Endothelial cell of umbilical vein (primary cell): ENCODE measurements around the gene FSTL4. TPM values are rescaled to one million over a fixed set of nuclear protein-coding genes. Genes with fewer than 3 reads are reported as not detected.

Experiments used
- BruUV-seq: library from RNA; stranded (reverse); fragments of 400-500 nt; replicated peaks from 2 replicates; lab custom pipeline; 2021; lab: Mats Ljungman, UMichigan
- CTCF ChIA-PET: fragments of 300-600, 350-600 bp; sonication (Branson Sonifier 250); formaldehyde crosslinking; loops from one replicate; lab custom pipeline; 2021; ENCODE audit warnings: antibody characterized with exemption, inconsistent platforms; lab: Charles Lee
- POLR2A ChIA-PET: fragments of 300-600, 350-600 bp; sonication (Branson Sonifier 250); formaldehyde crosslinking; loops from one replicate; lab custom pipeline; 2021; ENCODE audit warnings: antibody characterized with exemption, inconsistent platforms; lab: Charles Lee
- DNase-seq: peaks from one replicate; pipeline ENCODE4 v3.0.0-alpha.2; 2011; ENCODE audit warnings: low read depth, low spot score
- FAIRE-seq: peaks from 2 replicates; lab custom pipeline; 2011; peaks lifted over from hg19 to GRCh38; lab: Jason Lieb, UNC
- H2AFZ ChIP-seq: 2 replicates; pipeline ENCODE4 v1.6.0; 2012; ENCODE audit warnings: low read depth, low read length, control low read depth, inconsistent platforms
- H3K27ac ChIP-seq: 2 replicates; pipeline ENCODE4 v1.5.1; 2011; ENCODE audit warnings: low read depth, mild to moderate bottlenecking, control low read depth, low read length, moderate library complexity; ENCODE audit not compliant: insufficient read depth
- H3K27me3 ChIP-seq, 2 experiments: 2 replicates each; pipeline versions ENCODE4 v1.6.0 to v1.6.1; 2011; ENCODE audit warnings: low read length in 2 of 2, mixed read lengths in 1 of 2; ENCODE audit not compliant: control insufficient read depth in 2 of 2, insufficient read depth in 2 of 2
- H3K36me3 ChIP-seq, 2 experiments: 2 replicates in 1 of 2; 3 replicates in 1 of 2; pipeline ENCODE4 v1.5.1; 2011; ENCODE audit warnings: low read length in 2 of 2, mild to moderate bottlenecking in 1 of 2, moderate library complexity in 1 of 2; ENCODE audit not compliant: control insufficient read depth in 2 of 2, insufficient read depth in 2 of 2; ENCODE audit errors: extremely low read depth in 1 of 2
- H3K4me1 ChIP-seq: 3 replicates; pipeline ENCODE4 v1.5.1; 2011; ENCODE audit warnings: mild to moderate bottlenecking, low read length; ENCODE audit not compliant: control insufficient read depth, insufficient read depth; ENCODE audit errors: extremely low read depth
- H3K4me2 ChIP-seq: 2 replicates; pipeline ENCODE4 v1.6.1; 2011; ENCODE audit warnings: low read length, control low read depth, mixed read lengths; ENCODE audit not compliant: insufficient read depth
- H3K4me3 ChIP-seq, 3 experiments: fragments of 200-600 bp in 1 of 3; sonication (generic), shearing (Covaris generic) in 1 of 3; replicated peaks in 1 of 3; 2 replicates each; pipeline ENCODE4 v1.5.1; 2011 to 2016; ENCODE audit warnings: control low read depth in 3 of 3, low read length in 3 of 3, mild to moderate bottlenecking in 2 of 3, inconsistent platforms in 1 of 3, low read depth in 1 of 3, moderate library complexity in 1 of 3; ENCODE audit not compliant: insufficient read depth in 1 of 3
- H3K79me2 ChIP-seq: 2 replicates; pipeline ENCODE4 v1.6.0; 2012; ENCODE audit warnings: low read length, inconsistent platforms; ENCODE audit not compliant: control insufficient read depth, insufficient read depth
- H3K9ac ChIP-seq: replicated peaks from 2 replicates; pipeline ENCODE3; 2011; ENCODE audit warnings: low read length, control low read depth; ENCODE audit not compliant: insufficient read depth; ENCODE audit errors: extremely low read depth
- H3K9me1 ChIP-seq: replicated peaks from 3 replicates; pipeline ENCODE4 v1.6.0; 2011; ENCODE audit warnings: mild to moderate bottlenecking, low read length; ENCODE audit not compliant: control insufficient read depth, insufficient read depth; ENCODE audit errors: extremely low read depth
- H3K9me3 ChIP-seq: replicated peaks from 2 replicates; pipeline ENCODE4 v1.5.1; 2012; ENCODE audit warnings: low read length, inconsistent platforms; ENCODE audit not compliant: control insufficient read depth, insufficient read depth
- H4K20me1 ChIP-seq: replicated peaks from 2 replicates; pipeline ENCODE3; 2011; ENCODE audit warnings: mild to moderate bottlenecking, low read length; ENCODE audit not compliant: control insufficient read depth, insufficient read depth; ENCODE audit errors: extremely low read depth
- EZH2 ChIP-seq: IDR thresholded peaks from 2 replicates; pipeline ENCODE4 v1.6.1; 2012; ENCODE audit warnings: borderline replicate concordance, low read depth, mild to moderate bottlenecking, moderate library complexity, low read length, inconsistent platforms; ENCODE audit not compliant: severe bottlenecking
- FOS ChIP-seq: IDR thresholded peaks from 2 replicates; pipeline ENCODE4 v1.6.1; 2011; ENCODE audit warnings: mild to moderate bottlenecking, low read length, moderate library complexity, borderline replicate concordance; ENCODE audit not compliant: insufficient read depth
- GATA2 ChIP-seq: IDR thresholded peaks from 2 replicates; pipeline ENCODE4 v1.7.0; 2011; ENCODE audit warnings: low read depth, mild to moderate bottlenecking, moderate library complexity, mixed read lengths, low read length; ENCODE audit not compliant: insufficient read length, insufficient read depth
- JUN ChIP-seq: IDR thresholded peaks from 2 replicates; pipeline ENCODE4 v1.6.1; 2011; ENCODE audit warnings: borderline replicate concordance, low read depth; ENCODE audit not compliant: insufficient read length, insufficient read depth
- MYC ChIP-seq: IDR thresholded peaks from one replicate; pipeline ENCODE4 v1.6.1; 2011; ENCODE audit warnings: mild to moderate bottlenecking, low read depth, low read length
- POLR2A ChIP-seq: IDR thresholded peaks from 2 replicates; pipeline ENCODE4 v1.6.1; 2012; ENCODE audit warnings: low read depth, mild to moderate bottlenecking, control low read depth, low read length
- POLR2AphosphoS5 ChIP-seq: IDR thresholded peaks from 2 replicates; pipeline ENCODE4 v1.6.1; 2012; ENCODE audit warnings: low read depth, mild to moderate bottlenecking, control low read depth, low read length, moderate library complexity; ENCODE audit not compliant: insufficient read depth
- dilution Hi-C: fragments of 300-500 bp; cut with MboI; formaldehyde crosslinking; loops from one replicate; pipeline ENCODE4 v1.15.0; 2019; ENCODE audit warnings: low sequenced_read_pairs; ENCODE audit not compliant: extremely low pct_ligation_motif_present
- intact Hi-C: fragments of 100-400 bp; cut with micrococcal nuclease; formaldehyde crosslinking; loops from one replicate; pipeline ENCODE4 v1.10.0; 2022
- polyA plus RNA-seq, 4 experiments: library from polyadenylated mRNA; depleted of rRNA in 3 of 4; stranded (reverse) in 3 of 4; unstranded in 1 of 4; fragments of >200 nt; gene quantifications; 2 replicates each; pipeline versions ENCODE4 v1.2.1 to v1.2.3, GENCODE V29; 2011 to 2012; ENCODE audit warnings: missing spikeins in 1 of 4
- total RNA-seq: library from RNA; stranded (reverse); gene quantifications from 2 replicates; pipeline ENCODE4 v1.2.3, GENCODE V29; 2021
- TF ChIP-seq, protein P1 (sequence below), 2 donors: IDR thresholded peaks; 1 replicate in 1 of 2; 2 replicates in 1 of 2; pipeline ENCODE4 v1.5.1; 2011; ENCODE audit warnings: low read length in 2 of 2, mild to moderate bottlenecking in 2 of 2, moderate library complexity in 2 of 2, control low read depth in 1 of 2, inconsistent platforms in 1 of 2, low read depth in 1 of 2; ENCODE audit not compliant: insufficient read depth in 1 of 2; ENCODE audit errors: extremely low read depth in 1 of 2
- TF ChIP-seq, protein P2 (sequence below): IDR thresholded peaks from 2 replicates; pipeline ENCODE4 v1.6.1; 2011; ENCODE audit not compliant: insufficient read depth, insufficient read length

Gene FSTL4
- total and polyA plus RNA-seq, 2 donors (not counting 3 experiments of a cell fraction or from before 2014, with no cell fraction given): 0.18 TPM; not detected in 1

DNA sequence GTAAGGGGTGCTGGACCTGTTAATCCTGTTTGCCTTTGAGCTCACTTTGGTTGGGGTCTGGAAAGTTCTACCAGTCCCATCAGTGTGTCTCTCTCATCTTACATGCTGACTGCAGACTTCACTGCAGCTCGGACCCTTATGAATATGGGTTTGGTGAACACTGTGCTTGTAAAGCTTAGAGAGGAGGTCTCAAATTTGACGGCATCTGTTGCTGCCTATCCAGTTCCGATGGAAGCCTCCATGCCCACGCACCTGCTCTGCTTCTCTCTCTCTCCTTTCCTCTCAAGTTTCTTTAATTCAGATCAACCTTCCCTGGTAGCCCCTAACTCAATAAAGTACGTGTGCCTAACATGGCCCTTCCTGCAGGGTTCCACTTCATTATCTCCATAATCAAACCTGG lies 342.6 kb downstream of the FSTL4 start:
- FAIRE-seq (no peak), DNase-seq (no peak)
- Histone ChIP-seq H3K79me2 (no peaks in the 10 kb centered on the region), H3K4me2 (no peak overlapping the region), H2AFZ (no peak overlapping the region), H3K4me3 (no peak overlapping the region), H3K9me3 (no peaks in the 10 kb centered on the region), H3K27me3 (no peaks in the 10 kb centered on the region), H4K20me1 (no peaks in the 10 kb centered on the region), H3K9ac (no peak overlapping the region), H3K27ac (no peak overlapping the region), H3K9me1 (no peaks in the 10 kb centered on the region), H3K36me3 (no peaks in the 10 kb centered on the region), H3K4me1 (no peaks in the 10 kb centered on the region)
- dilution Hi-C loops: no loop called here
- ChIA-PET POLR2A (no interaction called here), CTCF (no interaction called here)
- TF ChIP-seq POLR2AphosphoS5: no peak
- no peak for TF ChIP-seq MYC
- TF ChIP-seq, protein P1, sequence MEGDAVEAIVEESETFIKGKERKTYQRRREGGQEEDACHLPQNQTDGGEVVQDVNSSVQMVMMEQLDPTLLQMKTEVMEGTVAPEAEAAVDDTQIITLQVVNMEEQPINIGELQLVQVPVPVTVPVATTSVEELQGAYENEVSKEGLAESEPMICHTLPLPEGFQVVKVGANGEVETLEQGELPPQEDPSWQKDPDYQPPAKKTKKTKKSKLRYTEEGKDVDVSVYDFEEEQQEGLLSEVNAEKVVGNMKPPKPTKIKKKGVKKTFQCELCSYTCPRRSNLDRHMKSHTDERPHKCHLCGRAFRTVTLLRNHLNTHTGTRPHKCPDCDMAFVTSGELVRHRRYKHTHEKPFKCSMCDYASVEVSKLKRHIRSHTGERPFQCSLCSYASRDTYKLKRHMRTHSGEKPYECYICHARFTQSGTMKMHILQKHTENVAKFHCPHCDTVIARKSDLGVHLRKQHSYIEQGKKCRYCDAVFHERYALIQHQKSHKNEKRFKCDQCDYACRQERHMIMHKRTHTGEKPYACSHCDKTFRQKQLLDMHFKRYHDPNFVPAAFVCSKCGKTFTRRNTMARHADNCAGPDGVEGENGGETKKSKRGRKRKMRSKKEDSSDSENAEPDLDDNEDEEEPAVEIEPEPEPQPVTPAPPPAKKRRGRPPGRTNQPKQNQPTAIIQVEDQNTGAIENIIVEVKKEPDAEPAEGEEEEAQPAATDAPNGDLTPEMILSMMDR (IDR thresholded peaks at IDR 0.05; ENCODE audit: extremely low read depth in 1 of 2, insufficient read depth in 1 of 2, low read depth in 1 of 2, low read length in 2 of 2): no peak
- TF ChIP-seq JUN: no peak
- TF ChIP-seq POLR2A: no peak
- no peak for TF ChIP-seq EZH2
- TF ChIP-seq GATA2: no peak
- TF ChIP-seq, protein P2, sequence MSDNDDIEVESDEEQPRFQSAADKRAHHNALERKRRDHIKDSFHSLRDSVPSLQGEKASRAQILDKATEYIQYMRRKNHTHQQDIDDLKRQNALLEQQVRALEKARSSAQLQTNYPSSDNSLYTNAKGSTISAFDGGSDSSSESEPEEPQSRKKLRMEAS: no peak
- no peak for TF ChIP-seq FOS
- no TSS peak for BruUV-seq
- intact Hi-C loops: no loop called here
